Mesothelial cell of epicardium (in vitro differentiated cells): ENCODE data around the gene MAPT. TPM values are rescaled to one million over a fixed set of nuclear protein-coding genes. Genes with fewer than 3 reads are reported as not detected.

Experiments
- DNase-seq, 2 experiments: peaks; one replicate each; pipeline ENCODE4 v3.0.0; 2021; ENCODE audit warnings: low spot score in 2 of 2; ENCODE audit not compliant: unreplicated experiment in 2 of 2
- H3K27ac Mint-ChIP-seq: 2 replicates; pipeline ENCODE4 v1.8.0; 2021; ENCODE audit warnings: mixed read lengths
- H3K27me3 Mint-ChIP-seq: 2 replicates; pipeline ENCODE4 v1.8.0; 2021; ENCODE audit warnings: low read depth, mixed read lengths
- H3K36me3 Mint-ChIP-seq: 2 replicates; pipeline ENCODE4 v1.8.0; 2021; ENCODE audit warnings: mixed read lengths
- H3K4me1 Mint-ChIP-seq: 2 replicates; pipeline ENCODE4 v1.8.0; 2021; ENCODE audit warnings: mixed read lengths
- H3K4me3 Mint-ChIP-seq: 2 replicates; pipeline ENCODE4 v1.8.0; 2021; ENCODE audit warnings: mild to moderate bottlenecking, moderate library complexity, mixed read lengths
- H3K9me3 Mint-ChIP-seq: 2 replicates; pipeline ENCODE4 v1.8.0; 2021; ENCODE audit warnings: mixed read lengths
- total RNA-seq: library from RNA; stranded (reverse); gene quantifications from 3 replicates; pipeline ENCODE4 v1.2.1, GENCODE V29; 2021
- TF ChIP-seq, protein P1 (sequence below): fragments of 200-600 bp; sonication (generic); IDR thresholded peaks from one replicate; pipeline ENCODE4 v1.5.0; 2021; ENCODE audit warnings: antibody characterized with exemption; ENCODE audit not compliant: unreplicated experiment

Gene MAPT
- total RNA-seq, 1 donor from 2014 or later = 2.8 TPM

DNA sequence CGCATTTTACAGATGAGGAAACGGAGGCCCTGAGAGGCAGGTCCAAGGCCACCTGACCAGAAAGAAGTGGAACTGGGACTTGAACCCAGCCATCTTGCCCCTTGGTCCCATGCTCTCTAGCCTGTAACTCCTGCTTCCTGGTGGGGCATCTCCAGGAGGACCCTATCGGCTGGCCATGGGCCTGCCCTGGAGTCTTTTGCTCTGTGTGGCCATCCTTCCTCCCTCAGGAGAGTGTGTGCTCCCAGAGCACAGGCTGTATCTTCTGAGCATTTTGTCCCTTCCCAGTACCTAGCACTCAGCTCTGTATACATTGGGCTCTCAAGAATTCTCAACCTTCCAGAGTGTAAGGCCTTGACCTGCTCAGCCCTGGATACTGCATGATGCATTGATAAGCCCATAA lies 76.3 kb downstream of the MAPT start:
- Mint-ChIP-seq H3K27me3 (peaks cover 29% of the 10 kb centered on the region), H3K27ac (no peak overlapping the region), H3K4me1 (peaks cover 5% of the 10 kb centered on the region), H3K4me3 (no peak overlapping the region), H3K9me3 (peaks cover 11% of the 10 kb centered on the region), H3K36me3 (no peaks in the 10 kb centered on the region)
- DNase-seq = no peak
- TF ChIP-seq, protein P1, sequence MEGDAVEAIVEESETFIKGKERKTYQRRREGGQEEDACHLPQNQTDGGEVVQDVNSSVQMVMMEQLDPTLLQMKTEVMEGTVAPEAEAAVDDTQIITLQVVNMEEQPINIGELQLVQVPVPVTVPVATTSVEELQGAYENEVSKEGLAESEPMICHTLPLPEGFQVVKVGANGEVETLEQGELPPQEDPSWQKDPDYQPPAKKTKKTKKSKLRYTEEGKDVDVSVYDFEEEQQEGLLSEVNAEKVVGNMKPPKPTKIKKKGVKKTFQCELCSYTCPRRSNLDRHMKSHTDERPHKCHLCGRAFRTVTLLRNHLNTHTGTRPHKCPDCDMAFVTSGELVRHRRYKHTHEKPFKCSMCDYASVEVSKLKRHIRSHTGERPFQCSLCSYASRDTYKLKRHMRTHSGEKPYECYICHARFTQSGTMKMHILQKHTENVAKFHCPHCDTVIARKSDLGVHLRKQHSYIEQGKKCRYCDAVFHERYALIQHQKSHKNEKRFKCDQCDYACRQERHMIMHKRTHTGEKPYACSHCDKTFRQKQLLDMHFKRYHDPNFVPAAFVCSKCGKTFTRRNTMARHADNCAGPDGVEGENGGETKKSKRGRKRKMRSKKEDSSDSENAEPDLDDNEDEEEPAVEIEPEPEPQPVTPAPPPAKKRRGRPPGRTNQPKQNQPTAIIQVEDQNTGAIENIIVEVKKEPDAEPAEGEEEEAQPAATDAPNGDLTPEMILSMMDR = no peak

DNA sequence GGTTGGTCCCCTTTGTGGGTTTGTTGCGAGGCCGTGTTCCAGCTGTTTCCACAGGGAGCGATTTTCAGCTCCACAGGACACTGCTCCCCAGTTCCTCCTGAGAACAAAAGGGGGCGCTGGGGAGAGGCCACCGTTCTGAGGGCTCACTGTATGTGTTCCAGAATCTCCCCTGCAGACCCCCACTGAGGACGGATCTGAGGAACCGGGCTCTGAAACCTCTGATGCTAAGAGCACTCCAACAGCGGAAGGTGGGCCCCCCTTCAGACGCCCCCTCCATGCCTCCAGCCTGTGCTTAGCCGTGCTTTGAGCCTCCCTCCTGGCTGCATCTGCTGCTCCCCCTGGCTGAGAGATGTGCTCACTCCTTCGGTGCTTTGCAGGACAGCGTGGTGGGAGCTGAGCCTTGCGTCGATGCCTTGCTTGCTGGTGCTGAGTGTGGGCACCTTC lies 77.4 kb downstream of the MAPT start:
- H3K9me3 Mint-ChIP-seq = peaks cover 11% of the 10 kb centered on the region
- H3K27ac Mint-ChIP-seq = no peak overlapping the region
- H3K27me3 Mint-ChIP-seq = peaks cover 24% of the 10 kb centered on the region
- no peak overlapping the region for H3K4me3 Mint-ChIP-seq
- TF ChIP-seq, protein P1 = no peak
- H3K4me1 Mint-ChIP-seq = no peaks in the 10 kb centered on the region
- no peaks in the 10 kb centered on the region for H3K36me3 Mint-ChIP-seq
- no peak for DNase-seq

DNA sequence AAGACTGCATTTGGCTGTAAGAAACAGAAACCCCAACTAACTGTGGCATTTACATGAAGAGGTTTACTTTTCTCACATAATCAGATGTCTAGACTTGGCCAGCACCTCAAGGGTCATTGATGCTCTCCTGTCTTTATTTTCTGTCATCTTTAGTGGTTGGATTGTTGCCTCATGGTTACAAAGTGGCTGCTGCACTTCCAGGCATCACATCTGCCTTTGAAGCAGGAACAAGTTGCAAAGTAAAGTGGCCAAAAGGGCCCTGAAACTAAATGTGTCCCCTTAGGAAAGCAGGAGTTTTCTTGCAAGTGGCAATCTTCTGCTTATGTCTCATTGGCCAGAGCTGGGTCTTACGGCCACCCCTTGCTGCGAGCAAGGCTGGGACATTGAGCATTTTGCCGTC lies 78.2 kb downstream of the MAPT start:
- Mint-ChIP-seq H3K4me1 (no peaks in the 10 kb centered on the region), H3K27ac (no peak overlapping the region), H3K36me3 (no peaks in the 10 kb centered on the region), H3K9me3 (peaks cover 11% of the 10 kb centered on the region), H3K4me3 (no peak overlapping the region), H3K27me3 (peaks cover 16% of the 10 kb centered on the region)
- no peak for DNase-seq
- TF ChIP-seq, protein P1 = no peak

DNA sequence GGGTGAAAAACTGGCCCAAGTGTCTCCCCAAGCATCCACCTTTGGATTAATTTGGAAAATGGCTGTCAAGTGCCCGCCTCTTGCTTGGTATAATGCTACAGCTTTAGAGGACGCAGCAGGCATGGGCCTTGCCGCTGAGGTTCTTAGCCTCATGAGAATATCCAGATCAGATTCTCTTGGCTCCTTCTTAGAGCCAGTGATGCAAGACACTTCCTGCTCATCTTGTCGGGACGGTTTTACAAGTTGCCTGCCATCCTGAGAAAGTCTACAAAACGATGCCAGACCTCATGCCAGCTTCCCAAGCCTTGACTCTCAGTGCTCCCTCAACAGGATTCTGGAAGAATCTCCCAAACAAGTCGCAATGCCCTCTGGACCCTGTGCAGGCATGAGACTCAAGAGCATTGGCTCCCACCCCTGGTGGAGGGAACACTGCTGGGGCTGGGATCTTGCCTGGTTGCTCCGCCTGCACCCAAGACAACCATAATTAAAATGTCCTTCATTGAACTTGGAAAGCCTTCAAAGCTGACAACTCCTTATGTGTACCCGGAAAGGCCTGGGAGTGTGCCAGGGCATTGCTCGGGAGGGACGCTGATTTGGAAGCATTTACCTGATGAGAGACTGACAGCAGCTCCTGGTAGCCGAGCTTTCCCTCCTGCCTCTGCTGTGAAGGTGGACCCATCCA lies 78.9 kb downstream of the MAPT start:
- Mint-ChIP-seq H3K9me3 (peaks cover 11% of the 10 kb centered on the region), H3K4me1 (no peaks in the 10 kb centered on the region), H3K36me3 (no peaks in the 10 kb centered on the region), H3K4me3 (no peak overlapping the region), H3K27me3 (peaks cover 11% of the 10 kb centered on the region), H3K27ac (no peak overlapping the region)
- no peak for DNase-seq
- TF ChIP-seq, protein P1 = no peak

DNA sequence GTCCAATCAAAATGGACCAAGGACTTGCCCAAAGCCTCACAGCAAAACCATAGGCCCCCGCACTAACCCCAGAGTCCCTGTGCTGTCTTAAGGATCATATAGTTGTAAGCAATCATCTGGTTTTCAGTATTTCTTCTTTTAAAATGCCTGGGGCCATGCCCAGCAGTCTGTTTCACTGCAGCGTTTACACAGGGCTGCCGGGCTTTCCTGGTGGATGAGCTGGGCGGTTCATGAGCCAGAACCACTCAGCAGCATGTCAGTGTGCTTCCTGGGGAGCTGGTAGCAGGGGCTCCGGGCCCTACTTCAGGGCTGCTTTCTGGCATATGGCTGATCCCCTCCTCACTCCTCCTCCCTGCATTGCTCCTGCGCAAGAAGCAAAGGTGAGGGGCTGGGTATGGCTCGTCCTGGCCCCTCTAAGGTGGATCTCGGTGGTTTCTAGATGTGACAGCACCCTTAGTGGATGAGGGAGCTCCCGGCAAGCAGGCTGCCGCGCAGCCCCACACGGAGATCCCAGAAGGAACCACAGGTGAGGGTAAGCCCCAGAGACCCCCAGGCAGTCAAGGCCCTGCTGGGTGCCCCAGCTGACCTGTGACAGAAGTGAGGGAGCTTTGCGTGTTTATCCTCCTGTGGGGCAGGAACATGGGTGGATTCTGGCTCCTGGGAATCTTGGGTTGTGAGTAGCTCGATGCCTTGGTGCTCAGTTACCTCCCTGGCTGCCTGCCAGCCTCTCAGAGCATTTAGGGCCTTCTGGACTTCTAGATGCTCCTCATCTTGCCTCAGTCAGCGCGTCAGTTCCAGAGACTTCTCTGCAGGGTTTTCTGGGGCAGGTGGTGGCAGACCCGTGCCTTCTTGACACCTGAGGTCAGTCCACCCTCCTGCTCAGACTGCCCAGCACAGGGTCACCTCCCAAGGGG lies 79.8 kb downstream of the MAPT start:
- no peak for DNase-seq
- no peak overlapping the region for H3K4me3 Mint-ChIP-seq

More for the DNA sequence above, 79.8 kb downstream of the MAPT start:
- TF ChIP-seq, protein P1 = no peak
- Mint-ChIP-seq H3K27me3 (peaks cover 11% of the 10 kb centered on the region), H3K4me1 (no peaks in the 10 kb centered on the region), H3K9me3 (peaks cover 11% of the 10 kb centered on the region), H3K36me3 (no peaks in the 10 kb centered on the region), H3K27ac (no peak overlapping the region)
